ENCODE data around the gene CRTC3. TPM values are rescaled to one million over a fixed set of nuclear protein-coding genes. Genes with fewer than 3 reads are reported as not detected.

CRTC3 gene
- total RNA-seq, 2 donors from 2014 or later, result 26.4 to 32.5 TPM

- H3K9me3 ChIP-seq, result no peaks in the 10 kb centered on the region
- no peak overlapping the region for H3K4me3 ChIP-seq
- TF ChIP-seq, protein P1, sequence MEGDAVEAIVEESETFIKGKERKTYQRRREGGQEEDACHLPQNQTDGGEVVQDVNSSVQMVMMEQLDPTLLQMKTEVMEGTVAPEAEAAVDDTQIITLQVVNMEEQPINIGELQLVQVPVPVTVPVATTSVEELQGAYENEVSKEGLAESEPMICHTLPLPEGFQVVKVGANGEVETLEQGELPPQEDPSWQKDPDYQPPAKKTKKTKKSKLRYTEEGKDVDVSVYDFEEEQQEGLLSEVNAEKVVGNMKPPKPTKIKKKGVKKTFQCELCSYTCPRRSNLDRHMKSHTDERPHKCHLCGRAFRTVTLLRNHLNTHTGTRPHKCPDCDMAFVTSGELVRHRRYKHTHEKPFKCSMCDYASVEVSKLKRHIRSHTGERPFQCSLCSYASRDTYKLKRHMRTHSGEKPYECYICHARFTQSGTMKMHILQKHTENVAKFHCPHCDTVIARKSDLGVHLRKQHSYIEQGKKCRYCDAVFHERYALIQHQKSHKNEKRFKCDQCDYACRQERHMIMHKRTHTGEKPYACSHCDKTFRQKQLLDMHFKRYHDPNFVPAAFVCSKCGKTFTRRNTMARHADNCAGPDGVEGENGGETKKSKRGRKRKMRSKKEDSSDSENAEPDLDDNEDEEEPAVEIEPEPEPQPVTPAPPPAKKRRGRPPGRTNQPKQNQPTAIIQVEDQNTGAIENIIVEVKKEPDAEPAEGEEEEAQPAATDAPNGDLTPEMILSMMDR (IDR thresholded peaks at IDR 0.05), result no peak
- no peak for DNase-seq (ENCODE audit: low spot score)
- no peaks in the 10 kb centered on the region for H3K36me3 ChIP-seq
- H3K4me1 ChIP-seq, result peaks cover 0 to 43% of the 10 kb centered on the region in 2 donors
- no peaks in the 10 kb centered on the region for H3K27me3 ChIP-seq
- no peak overlapping the region for H3K27ac ChIP-seq
Measured at GRCh38 chr15:90579213-90579612, 49.5 kb downstream of the CRTC3 start.

- Histone ChIP-seq H3K27ac (peak overlapping the region in 1 of 2 donors; percentile 18), H3K9me3 (no peaks in the 10 kb centered on the region)
Measured at GRCh38 chr15:90580099-90580498, 50.4 kb downstream of the CRTC3 start.

DNA sequence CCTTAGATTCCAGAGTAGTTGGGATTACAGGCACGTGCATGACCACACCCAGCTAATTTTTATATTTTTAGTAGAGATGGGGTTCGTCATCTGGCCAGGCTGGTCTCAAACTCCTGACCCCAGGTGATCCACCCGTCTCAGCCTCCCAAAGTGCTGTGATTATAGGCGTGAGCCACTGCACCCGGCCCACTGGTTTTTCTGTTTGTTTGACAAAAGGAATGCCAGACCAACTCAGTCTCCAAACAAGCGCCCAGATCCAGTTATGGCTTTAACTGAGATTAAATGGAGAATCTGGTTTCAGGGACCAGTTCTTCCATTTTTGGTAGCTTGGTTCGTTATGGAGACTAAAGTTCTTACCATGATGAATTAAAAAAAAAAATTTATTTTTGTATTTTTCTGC is 50.8 kb downstream of the CRTC3 start:
- TF ChIP-seq, protein P1 (IDR thresholded peaks at IDR 0.05), result no peak
- no peak for DNase-seq (ENCODE audit: low spot score)
- Histone ChIP-seq H3K27ac (peak overlapping the region in 1 of 2 donors; percentile 18), H3K9me3 (no peaks in the 10 kb centered on the region), H3K36me3 (no peaks in the 10 kb centered on the region), H3K4me3 (no peak overlapping the region), H3K27me3 (no peaks in the 10 kb centered on the region), H3K4me1 (peaks cover 0 to 45% of the 10 kb centered on the region in 2 donors)

More at GRCh38 chr15:90580099-90580498, 50.4 kb downstream of the CRTC3 start:
- DNase-seq (ENCODE audit: low spot score), result no peak
- H3K4me3 ChIP-seq, result no peak overlapping the region
- no peaks in the 10 kb centered on the region for H3K27me3 ChIP-seq
- H3K36me3 ChIP-seq, result no peaks in the 10 kb centered on the region
- peaks cover 0 to 45% of the 10 kb centered on the region in 2 donors for H3K4me1 ChIP-seq
- TF ChIP-seq, protein P1 (IDR thresholded peaks at IDR 0.05), result no peak

DNA sequence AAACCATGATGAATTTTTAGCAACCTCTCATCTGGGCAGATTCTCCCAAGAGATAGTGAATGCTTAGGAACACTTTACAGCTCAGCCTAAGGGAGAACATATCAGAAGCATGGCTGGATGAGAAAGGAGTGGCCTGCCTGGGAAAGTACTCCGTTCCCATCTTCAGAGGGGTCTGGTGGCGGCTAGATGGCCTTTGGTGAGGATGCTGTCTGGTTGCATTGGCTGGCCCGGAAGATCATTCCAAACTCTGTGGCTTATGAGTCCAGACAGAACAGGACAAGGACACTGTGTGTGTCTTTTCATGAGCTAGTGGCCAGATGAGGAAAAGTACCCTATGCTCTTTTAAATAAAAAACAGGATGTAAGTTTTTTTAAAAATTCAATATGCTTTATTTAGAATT is 51.2 kb downstream of the CRTC3 start:
- H3K4me1 ChIP-seq, result peaks cover 0 to 45% of the 10 kb centered on the region in 2 donors

GRCh38 chr15:90581771-90582352 is 52.1 kb downstream of the CRTC3 start:
- Histone ChIP-seq H3K4me1 (peaks cover 0 to 45% of the 10 kb centered on the region in 2 donors), H3K9me3 (no peaks in the 10 kb centered on the region), H3K27ac (peak overlapping the region in 1 of 2 donors; percentile 26), H3K27me3 (no peaks in the 10 kb centered on the region), H3K4me3 (no peak overlapping the region), H3K36me3 (no peaks in the 10 kb centered on the region)
- TF ChIP-seq, protein P1 (IDR thresholded peaks at IDR 0.05), result no peak
- DNase-seq (ENCODE audit: low spot score), result no peak

More for the DNA sequence above, 51.2 kb downstream of the CRTC3 start:
- no peaks in the 10 kb centered on the region for H3K9me3 ChIP-seq
- peak overlapping the region; percentile 18 to 20 for H3K27ac ChIP-seq
- no peaks in the 10 kb centered on the region for H3K27me3 ChIP-seq
- H3K4me3 ChIP-seq, result no peak overlapping the region
- no peak for DNase-seq (ENCODE audit: low spot score)
- TF ChIP-seq, protein P1 (IDR thresholded peaks at IDR 0.05), result no peak
- H3K36me3 ChIP-seq, result no peaks in the 10 kb centered on the region

GRCh38 chr15:90582553-90582952 is 52.8 kb downstream of the CRTC3 start:
- Histone ChIP-seq H3K27me3 (no peaks in the 10 kb centered on the region), H3K36me3 (no peaks in the 10 kb centered on the region), H3K4me3 (no peak overlapping the region), H3K4me1 (peaks cover 0 to 45% of the 10 kb centered on the region in 2 donors), H3K27ac (no peak overlapping the region), H3K9me3 (no peaks in the 10 kb centered on the region)
- TF ChIP-seq, protein P1 (IDR thresholded peaks at IDR 0.05), result no peak
- DNase-seq (ENCODE audit: low spot score), result no peak

Measured in right atrium auricular region (tissue), 2 donors.